ENCODE results near the gene APLP2.
"Not testable (repeated sequence)": the region's sequence is repeated elsewhere in the genome, so short reads cannot be mapped to it uniquely, and the experiment has no call there.

- TF ChIP-seq POLR2A, EP300 (IDR thresholded peaks at IDR 0.05): not testable (repeated sequence)
These were observed 123.9 kb downstream of the APLP2 start for GRCh38 chr11:130193551-130193950.
